HEK293T (cell line): Measurements from ENCODE around the gene OXCT2.

Experiments
- CTCF ChIA-PET: fragments of 350-600 bp; formaldehyde crosslinking; extraction: SDS; loops from one replicate; lab custom pipeline; 2021; ENCODE audit warnings: antibody characterized with exemption, inconsistent platforms; lab: Yijun Ruan, JAX
- POLR2A ChIA-PET: fragments of 350-600 bp; formaldehyde crosslinking; extraction: SDS; loops from one replicate; lab custom pipeline; 2020; ENCODE audit warnings: antibody characterized with exemption, inconsistent platforms; lab: Yijun Ruan, JAX
- DNase-seq: peaks from one replicate; pipeline ENCODE4 v3.0.0; 2012; ENCODE audit warnings: mixed read lengths; ENCODE audit errors: extremely low spot score
- ARNT ChIP-seq: fragments of 450-650 bp; IDR thresholded peaks from 2 replicates; pipeline ENCODE4 v1.6.1; 2017; ENCODE audit warnings: mild to moderate bottlenecking
- BHLHE40 ChIP-seq: fragments of 450-650 bp; IDR thresholded peaks from 2 replicates; pipeline ENCODE4 v1.6.1; 2016; ENCODE audit warnings: mild to moderate bottlenecking, moderate library complexity, borderline replicate concordance
- CTBP1 ChIP-seq: fragments of 450-650 bp; IDR thresholded peaks from 2 replicates; pipeline ENCODE4 v1.6.1; 2016; ENCODE audit warnings: borderline replicate concordance
- ELF4 ChIP-seq: fragments of 450-650 bp; IDR thresholded peaks from 2 replicates; pipeline ENCODE4 v1.6.1; 2017; ENCODE audit warnings: antibody characterized with exemption
- FOXA1 ChIP-seq: fragments of 450-650 bp; IDR thresholded peaks from 2 replicates; pipeline ENCODE4 v1.6.1; 2016; ENCODE audit warnings: mild to moderate bottlenecking
- FOXK2 ChIP-seq: fragments of 450-650 bp; IDR thresholded peaks from 2 replicates; pipeline ENCODE4 v1.6.1; 2016; ENCODE audit warnings: mild to moderate bottlenecking
- FOXM1 ChIP-seq: fragments of 450-650 bp; IDR thresholded peaks from 2 replicates; pipeline ENCODE4 v1.6.1; 2017; ENCODE audit warnings: mild to moderate bottlenecking, borderline replicate concordance
- HDGF ChIP-seq: fragments of 450-650 bp; IDR thresholded peaks from 2 replicates; pipeline ENCODE4 v1.6.1; 2017; ENCODE audit warnings: antibody characterized with exemption, borderline replicate concordance
- L3MBTL2 ChIP-seq: fragments of 450-650 bp; conservative IDR thresholded peaks from 2 replicates; pipeline ENCODE4 v1.6.1; 2016; ENCODE audit warnings: mild to moderate bottlenecking
- LEF1 ChIP-seq: fragments of 450-650 bp; IDR thresholded peaks from 2 replicates; pipeline ENCODE4 v1.6.1; 2017; ENCODE audit warnings: mild to moderate bottlenecking, borderline replicate concordance
- NFRKB ChIP-seq: fragments of 450-650 bp; IDR thresholded peaks from 2 replicates; pipeline ENCODE4 v1.6.1; 2016; ENCODE audit warnings: mild to moderate bottlenecking, moderate library complexity
- SP1 ChIP-seq: fragments of 450-650 bp; IDR thresholded peaks from 2 replicates; pipeline ENCODE4 v1.6.1; 2017
- SUZ12 ChIP-seq: fragments of 450-650 bp; IDR thresholded peaks from 2 replicates; pipeline ENCODE4 v1.6.1; 2016; ENCODE audit warnings: mild to moderate bottlenecking
- TARDBP ChIP-seq: fragments of 450-650 bp; IDR thresholded peaks from 2 replicates; pipeline ENCODE4 v1.6.1; 2016
- ZNF384 ChIP-seq: fragments of 450-650 bp; IDR thresholded peaks from 2 replicates; pipeline ENCODE4 v1.6.1; 2016
- TF ChIP-seq, protein P1 (sequence below): fragments of 450-650 bp; IDR thresholded peaks from 2 replicates; pipeline ENCODE4 v1.6.1; 2016

OXCT2 gene

DNA sequence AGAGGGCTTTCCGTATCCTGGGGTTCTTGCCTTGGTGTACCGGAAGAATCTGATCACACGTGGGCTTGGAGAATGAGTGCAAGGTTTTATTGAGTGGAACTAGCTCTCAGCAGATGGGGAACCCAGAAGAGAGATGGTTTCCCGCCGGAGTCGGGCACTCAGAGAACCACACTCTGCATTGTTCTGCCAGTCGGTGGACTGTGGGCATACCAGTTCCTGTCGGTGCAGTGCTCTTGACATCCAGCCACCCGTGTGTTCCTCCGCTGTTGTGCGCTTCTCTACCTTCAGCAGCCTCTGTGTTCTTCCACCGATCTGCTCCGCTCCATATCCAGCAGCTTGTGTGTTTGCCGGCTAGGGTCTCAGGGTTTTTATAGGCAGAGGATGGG lies 43.2 kb downstream of the OXCT2 start:
- no peak for DNase-seq
- CTCF ChIA-PET = no interaction called here
- POLR2A ChIA-PET = no interaction called here
- TF ChIP-seq SP1 = no peak
- no peak for TF ChIP-seq L3MBTL2
- no peak for TF ChIP-seq NFRKB

DNA sequence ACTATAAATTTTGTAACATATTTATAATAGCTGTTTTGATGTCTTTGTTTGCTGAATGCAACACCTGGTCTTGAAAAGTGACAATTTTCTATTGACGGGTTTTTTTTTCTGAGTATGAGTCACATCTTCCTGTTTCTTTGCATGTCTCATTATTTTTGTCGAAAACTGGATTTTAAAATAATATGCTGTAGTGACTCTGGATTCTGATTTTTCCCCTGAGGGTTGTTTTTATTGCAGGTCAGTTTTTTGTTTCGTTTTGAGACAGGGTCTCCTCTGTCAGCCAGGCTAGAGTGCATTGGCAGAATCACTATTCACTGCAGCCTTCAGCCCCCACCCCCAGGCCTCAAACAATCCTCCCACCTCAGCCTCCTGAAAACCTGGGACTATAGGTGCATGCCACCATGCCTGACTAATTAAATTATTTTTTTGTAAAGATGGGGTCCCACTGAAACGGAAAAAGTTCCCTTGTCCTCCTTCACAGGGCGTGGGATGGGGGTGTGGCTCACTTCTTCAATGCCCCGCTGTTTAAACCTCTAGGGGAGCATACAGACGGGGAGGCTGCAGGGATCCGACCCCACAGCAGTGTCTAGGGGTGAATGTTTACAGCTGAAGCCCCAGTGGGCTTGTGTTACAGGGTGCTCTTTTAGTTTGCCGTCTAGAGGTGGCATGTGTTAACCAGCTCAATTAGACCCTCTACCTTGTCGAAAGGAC lies 43.8 kb downstream of the OXCT2 start:
- TF ChIP-seq TARDBP (no peak), FOXK2 (no peak), HDGF (no peak), FOXM1 (no peak), BHLHE40 (no peak), ARNT (no peak), NFRKB (no peak), CTBP1 (no peak), L3MBTL2 (no peak), SUZ12 (no peak), ELF4 (no peak), SP1 (no peak)
- ChIA-PET CTCF (interaction anchor here (0.7 kb wide), 1 partner anchor 58 kb away, joined by 6 read pairs; no protein-coding TSS in a partner anchor), POLR2A (no interaction called here)
- DNase-seq = no peak

DNA sequence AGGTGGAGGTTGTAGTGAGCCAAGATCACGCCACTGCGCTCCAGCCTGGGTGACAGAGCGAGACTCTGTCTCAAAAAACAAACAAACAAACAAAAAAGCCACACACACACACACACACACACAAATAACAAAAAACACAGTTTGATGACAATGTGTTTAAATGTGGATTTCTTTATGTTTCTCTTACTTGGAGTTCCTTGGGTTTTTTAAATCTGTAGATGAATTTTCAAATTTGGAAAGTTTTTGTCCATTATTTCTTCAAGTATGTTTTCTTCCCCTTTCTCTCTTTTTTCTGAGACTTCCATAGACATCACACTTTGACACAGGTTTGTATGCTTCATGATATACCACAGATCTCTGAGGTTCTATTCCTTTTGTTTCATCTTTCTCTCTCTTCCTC lies 44.5 kb downstream of the OXCT2 start:
- DNase-seq = no peak
- ChIA-PET CTCF (interaction anchor here (0.7 kb wide), 1 partner anchor 59 kb away, joined by 6 read pairs; no protein-coding TSS in a partner anchor), POLR2A (interaction anchor here (1.3 kb wide), 1 partner anchor 12 kb away, joined by 4 read pairs; the partner anchor contains the start of gene PPIE)
- TF ChIP-seq CTBP1 = no peak
- TF ChIP-seq ARNT = no peak
- TF ChIP-seq L3MBTL2 = no peak
- TF ChIP-seq, protein P1, sequence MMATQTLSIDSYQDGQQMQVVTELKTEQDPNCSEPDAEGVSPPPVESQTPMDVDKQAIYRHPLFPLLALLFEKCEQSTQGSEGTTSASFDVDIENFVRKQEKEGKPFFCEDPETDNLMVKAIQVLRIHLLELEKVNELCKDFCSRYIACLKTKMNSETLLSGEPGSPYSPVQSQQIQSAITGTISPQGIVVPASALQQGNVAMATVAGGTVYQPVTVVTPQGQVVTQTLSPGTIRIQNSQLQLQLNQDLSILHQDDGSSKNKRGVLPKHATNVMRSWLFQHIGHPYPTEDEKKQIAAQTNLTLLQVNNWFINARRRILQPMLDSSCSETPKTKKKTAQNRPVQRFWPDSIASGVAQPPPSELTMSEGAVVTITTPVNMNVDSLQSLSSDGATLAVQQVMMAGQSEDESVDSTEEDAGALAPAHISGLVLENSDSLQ = no peak
- no peak for TF ChIP-seq FOXM1
- TF ChIP-seq ZNF384 = no peak
- no peak for TF ChIP-seq LEF1
- TF ChIP-seq ELF4 = no peak
- no peak for TF ChIP-seq FOXK2
- TF ChIP-seq SUZ12 = no peak
- TF ChIP-seq SP1 = no peak
- no peak for TF ChIP-seq TARDBP
- TF ChIP-seq BHLHE40 = no peak
- no peak for TF ChIP-seq NFRKB
- TF ChIP-seq FOXA1 = no peak
- no peak for TF ChIP-seq HDGF

DNA sequence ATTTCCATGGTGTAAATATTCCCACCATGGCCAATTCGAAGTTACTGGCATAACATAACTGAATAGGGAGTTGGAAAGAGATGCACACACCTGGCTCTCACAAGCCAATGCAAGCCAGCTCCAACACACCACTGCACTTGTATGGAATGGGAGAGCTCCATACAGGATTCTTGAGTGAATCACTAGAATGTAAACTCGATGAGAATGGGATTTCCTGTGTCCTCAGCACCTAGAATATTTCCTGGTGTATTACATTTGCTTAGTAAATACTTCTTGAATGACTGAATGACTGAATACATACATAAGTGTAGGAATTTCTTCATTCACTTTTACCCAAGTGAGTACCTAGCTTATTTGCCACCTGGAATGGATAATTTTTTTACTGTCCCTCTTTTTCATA lies 48.7 kb downstream of the OXCT2 start:
- no peak for TF ChIP-seq SUZ12
- TF ChIP-seq BHLHE40 = no peak
- no peak for TF ChIP-seq LEF1
- TF ChIP-seq CTBP1 = no peak
- no peak for TF ChIP-seq TARDBP
- TF ChIP-seq ARNT = no peak
- TF ChIP-seq HDGF = no peak
- no peak for TF ChIP-seq FOXK2
- TF ChIP-seq L3MBTL2 = no peak
- TF ChIP-seq, protein P1 = no peak
- no peak for TF ChIP-seq FOXM1
- TF ChIP-seq FOXA1 = no peak
- TF ChIP-seq NFRKB = no peak
- no peak for TF ChIP-seq SP1
- TF ChIP-seq ZNF384 = no peak
- CTCF ChIA-PET = interaction anchor here (1.0 kb wide), 1 partner anchor 116 kb away, joined by 5 read pairs; no protein-coding TSS in a partner anchor
- POLR2A ChIA-PET = interaction anchor here (0.7 to 0.8 kb wide), 2 partner anchors 16 to 116 kb away, joined by 3 to 4 read pairs; partner anchors contain the start of gene PPIE
- DNase-seq = no peak

DNA sequence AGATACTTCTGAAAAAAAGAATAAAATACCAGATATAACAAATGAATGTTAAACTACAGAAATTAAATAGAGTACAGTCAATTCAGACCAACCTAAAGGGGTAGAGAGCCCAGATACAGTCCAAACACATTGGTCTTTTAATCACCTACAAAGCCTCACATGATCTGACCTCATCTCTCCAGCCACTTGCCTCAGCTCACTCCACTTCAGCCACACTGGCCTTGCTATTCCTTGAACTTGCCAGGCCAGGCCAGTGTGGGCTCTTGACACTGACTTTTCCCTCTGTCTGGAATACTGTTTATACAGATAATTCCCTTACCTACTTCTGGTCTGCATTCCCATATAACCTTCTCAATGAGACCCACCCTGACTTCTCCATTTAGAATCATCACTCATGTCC lies 49.5 kb downstream of the OXCT2 start:
- ChIA-PET CTCF (no interaction called here), POLR2A (no interaction called here)
- no peak for DNase-seq
- no peak for TF ChIP-seq ZNF384
- TF ChIP-seq L3MBTL2 = no peak
- TF ChIP-seq BHLHE40 = no peak

DNA sequence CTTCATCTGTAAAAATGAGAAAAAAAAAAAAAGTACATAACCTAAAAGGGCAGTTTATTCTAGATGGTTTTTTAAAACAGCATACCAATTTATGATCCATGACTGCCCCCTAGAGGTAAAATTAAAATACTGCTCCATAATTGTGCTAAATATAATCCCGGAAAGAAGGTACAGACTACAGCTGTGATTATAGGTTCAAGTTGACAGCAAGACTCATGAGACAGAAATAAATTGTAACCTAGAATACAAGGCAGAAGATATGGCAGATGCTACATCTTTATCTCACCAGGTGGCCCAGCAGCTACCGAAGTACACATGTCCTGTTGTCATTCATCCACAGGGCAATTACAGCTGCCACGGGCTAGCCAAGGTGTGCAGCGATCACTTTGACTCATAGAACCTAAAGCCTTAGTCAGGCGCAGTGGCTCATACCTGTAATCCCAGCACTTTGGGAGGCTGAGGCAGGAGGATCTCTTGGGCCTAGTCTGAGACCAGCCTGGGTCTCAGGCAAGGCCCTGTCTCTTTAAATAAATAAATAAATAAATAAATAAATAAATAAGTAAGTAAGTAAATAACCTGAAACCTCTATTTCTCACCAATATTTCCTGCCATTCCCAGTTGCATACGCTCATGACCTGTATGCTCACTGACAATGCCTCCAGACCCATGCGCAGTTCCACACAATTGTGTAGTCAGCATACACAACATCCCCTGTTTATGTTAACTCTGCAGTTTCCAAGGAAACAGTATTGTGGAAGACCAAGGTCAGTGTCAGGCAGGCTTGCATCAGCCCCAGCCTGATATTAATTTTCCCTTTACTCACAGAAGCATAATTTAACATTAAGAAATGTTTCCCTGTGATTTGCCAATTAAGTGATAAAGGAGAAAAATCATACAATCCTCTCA lies 50.8 kb downstream of the OXCT2 start:
- peak; percentile 45 for DNase-seq
- TF ChIP-seq ZNF384 (peak; percentile 91), BHLHE40 (no peak)
- ChIA-PET CTCF (interaction anchor here (0.6 to 1.5 kb wide), 8 partner anchors 19 to 622 kb away, joined by 3 to 10 read pairs (median 4); no protein-coding TSS in a partner anchor), POLR2A (interaction anchor here (1.0 kb wide), 1 partner anchor 18 kb away, joined by 5 read pairs; the partner anchor contains the start of gene PPIE)
